C4-2B (cell line): ENCODE results near the gene TNNC2.

Experiments
- ZFX ChIP-seq: fragments of 450-650 bp; IDR thresholded peaks from 2 replicates; pipeline ENCODE4 v1.6.1; 2017
- TF ChIP-seq, protein P1 (sequence below): fragments of 450-650 bp; conservative IDR thresholded peaks from 2 replicates; pipeline ENCODE4 v1.5.1; 2017; ENCODE audit warnings: mild to moderate bottlenecking

- TF ChIP-seq, protein P1, sequence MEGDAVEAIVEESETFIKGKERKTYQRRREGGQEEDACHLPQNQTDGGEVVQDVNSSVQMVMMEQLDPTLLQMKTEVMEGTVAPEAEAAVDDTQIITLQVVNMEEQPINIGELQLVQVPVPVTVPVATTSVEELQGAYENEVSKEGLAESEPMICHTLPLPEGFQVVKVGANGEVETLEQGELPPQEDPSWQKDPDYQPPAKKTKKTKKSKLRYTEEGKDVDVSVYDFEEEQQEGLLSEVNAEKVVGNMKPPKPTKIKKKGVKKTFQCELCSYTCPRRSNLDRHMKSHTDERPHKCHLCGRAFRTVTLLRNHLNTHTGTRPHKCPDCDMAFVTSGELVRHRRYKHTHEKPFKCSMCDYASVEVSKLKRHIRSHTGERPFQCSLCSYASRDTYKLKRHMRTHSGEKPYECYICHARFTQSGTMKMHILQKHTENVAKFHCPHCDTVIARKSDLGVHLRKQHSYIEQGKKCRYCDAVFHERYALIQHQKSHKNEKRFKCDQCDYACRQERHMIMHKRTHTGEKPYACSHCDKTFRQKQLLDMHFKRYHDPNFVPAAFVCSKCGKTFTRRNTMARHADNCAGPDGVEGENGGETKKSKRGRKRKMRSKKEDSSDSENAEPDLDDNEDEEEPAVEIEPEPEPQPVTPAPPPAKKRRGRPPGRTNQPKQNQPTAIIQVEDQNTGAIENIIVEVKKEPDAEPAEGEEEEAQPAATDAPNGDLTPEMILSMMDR, result peak; percentile 83
- TF ChIP-seq ZFX, result no peak
These were observed 28.0 kb downstream of the TNNC2 start for GRCh38 chr20:45798935-45799642.
